HEK293T (cell line): Measurements from ENCODE around the gene CRYBA2.

Source experiments
- CTCF ChIA-PET: fragments of 350-600 bp; formaldehyde crosslinking; extraction: SDS; loops from one replicate; lab custom pipeline; 2021; ENCODE audit warnings: antibody characterized with exemption, inconsistent platforms; lab: Yijun Ruan, JAX
- POLR2A ChIA-PET: fragments of 350-600 bp; formaldehyde crosslinking; extraction: SDS; loops from one replicate; lab custom pipeline; 2020; ENCODE audit warnings: antibody characterized with exemption, inconsistent platforms; lab: Yijun Ruan, JAX
- DNase-seq: peaks from one replicate; pipeline ENCODE4 v3.0.0; 2012; ENCODE audit warnings: mixed read lengths; ENCODE audit errors: extremely low spot score
- ARNT ChIP-seq: fragments of 450-650 bp; IDR thresholded peaks from 2 replicates; pipeline ENCODE4 v1.6.1; 2017; ENCODE audit warnings: mild to moderate bottlenecking
- BHLHE40 ChIP-seq: fragments of 450-650 bp; IDR thresholded peaks from 2 replicates; pipeline ENCODE4 v1.6.1; 2016; ENCODE audit warnings: mild to moderate bottlenecking, moderate library complexity, borderline replicate concordance
- CTBP1 ChIP-seq: fragments of 450-650 bp; IDR thresholded peaks from 2 replicates; pipeline ENCODE4 v1.6.1; 2016; ENCODE audit warnings: borderline replicate concordance
- ELF4 ChIP-seq: fragments of 450-650 bp; IDR thresholded peaks from 2 replicates; pipeline ENCODE4 v1.6.1; 2017; ENCODE audit warnings: antibody characterized with exemption
- FOXA1 ChIP-seq: fragments of 450-650 bp; IDR thresholded peaks from 2 replicates; pipeline ENCODE4 v1.6.1; 2016; ENCODE audit warnings: mild to moderate bottlenecking
- FOXK2 ChIP-seq: fragments of 450-650 bp; IDR thresholded peaks from 2 replicates; pipeline ENCODE4 v1.6.1; 2016; ENCODE audit warnings: mild to moderate bottlenecking
- FOXM1 ChIP-seq: fragments of 450-650 bp; IDR thresholded peaks from 2 replicates; pipeline ENCODE4 v1.6.1; 2017; ENCODE audit warnings: mild to moderate bottlenecking, borderline replicate concordance
- HDGF ChIP-seq: fragments of 450-650 bp; IDR thresholded peaks from 2 replicates; pipeline ENCODE4 v1.6.1; 2017; ENCODE audit warnings: antibody characterized with exemption, borderline replicate concordance
- L3MBTL2 ChIP-seq: fragments of 450-650 bp; conservative IDR thresholded peaks from 2 replicates; pipeline ENCODE4 v1.6.1; 2016; ENCODE audit warnings: mild to moderate bottlenecking
- LEF1 ChIP-seq: fragments of 450-650 bp; IDR thresholded peaks from 2 replicates; pipeline ENCODE4 v1.6.1; 2017; ENCODE audit warnings: mild to moderate bottlenecking, borderline replicate concordance
- NFRKB ChIP-seq: fragments of 450-650 bp; IDR thresholded peaks from 2 replicates; pipeline ENCODE4 v1.6.1; 2016; ENCODE audit warnings: mild to moderate bottlenecking, moderate library complexity
- PKNOX1 ChIP-seq: fragments of 450-650 bp; IDR thresholded peaks from 2 replicates; pipeline ENCODE4 v1.6.1; 2016
- SP1 ChIP-seq: fragments of 450-650 bp; IDR thresholded peaks from 2 replicates; pipeline ENCODE4 v1.6.1; 2017
- SUZ12 ChIP-seq: fragments of 450-650 bp; IDR thresholded peaks from 2 replicates; pipeline ENCODE4 v1.6.1; 2016; ENCODE audit warnings: mild to moderate bottlenecking
- TARDBP ChIP-seq: fragments of 450-650 bp; IDR thresholded peaks from 2 replicates; pipeline ENCODE4 v1.6.1; 2016
- ZNF384 ChIP-seq: fragments of 450-650 bp; IDR thresholded peaks from 2 replicates; pipeline ENCODE4 v1.6.1; 2016

The CRYBA2 gene

GRCh38 chr2:218990052-218990451 is 3.2 kb downstream of the CRYBA2 start:
- DNase-seq = no peak
- TF ChIP-seq LEF1 (no peak), ZNF384 (no peak), TARDBP (no peak), FOXA1 (no peak), ARNT (no peak), SUZ12 (no peak), FOXM1 (no peak), PKNOX1 (no peak), NFRKB (no peak), ELF4 (no peak), FOXK2 (no peak), L3MBTL2 (no peak), SP1 (no peak), HDGF (no peak), CTBP1 (no peak), BHLHE40 (no peak)
- ChIA-PET CTCF (interaction anchor here (2.7 kb wide), 1 partner anchor 10 kb away, joined by 16 read pairs; no protein-coding TSS in a partner anchor), POLR2A (no interaction called here)

- ChIA-PET CTCF (interaction anchor here (1.2 to 2.7 kb wide), 3 partner anchors 9 to 41 kb away, joined by 3 to 16 read pairs (median 4); no protein-coding TSS in a partner anchor), POLR2A (interaction anchor here (0.7 kb wide), 1 partner anchor 9 kb away, joined by 3 read pairs; no protein-coding TSS in a partner anchor)
- no peak for TF ChIP-seq FOXK2
- no peak for TF ChIP-seq FOXA1
- TF ChIP-seq ELF4 = no peak
- TF ChIP-seq L3MBTL2 = no peak
- TF ChIP-seq ZNF384 = no peak
- no peak for TF ChIP-seq TARDBP
- no peak for TF ChIP-seq BHLHE40
- no peak for TF ChIP-seq LEF1
- TF ChIP-seq HDGF = no peak
- TF ChIP-seq NFRKB = no peak
- no peak for TF ChIP-seq SUZ12
- TF ChIP-seq PKNOX1 = no peak
- DNase-seq = no peak
Measured at GRCh38 chr2:218988650-218989049, 4.6 kb downstream of the CRYBA2 start.

GRCh38 chr2:218988164-218988563 is 5.1 kb downstream of the CRYBA2 start:
- no peak for TF ChIP-seq BHLHE40
- TF ChIP-seq FOXA1 = no peak
- no peak for TF ChIP-seq FOXK2
- TF ChIP-seq ARNT = no peak
- TF ChIP-seq LEF1 = no peak
- no peak for TF ChIP-seq ELF4
- TF ChIP-seq CTBP1 = no peak
- POLR2A ChIA-PET = interaction anchor here (1.1 kb wide), 1 partner anchor 14 kb away, joined by 4 read pairs; no protein-coding TSS in a partner anchor
- no peak for DNase-seq
- CTCF ChIA-PET = interaction anchor here (0.5 to 2.7 kb wide), 5 partner anchors 8 to 86 kb away, joined by 3 to 16 read pairs (median 4); no protein-coding TSS in a partner anchor

- DNase-seq = no peak
- ChIA-PET POLR2A (no interaction called here), CTCF (interaction anchor here (1.0 kb wide), 1 partner anchor 327 kb away, joined by 4 read pairs; the partner anchor contains the start of genes BCS1L and ZNF142)
- TF ChIP-seq ARNT (no peak), ZNF384 (no peak), FOXK2 (no peak), FOXM1 (no peak), BHLHE40 (no peak), SP1 (no peak), FOXA1 (no peak), ELF4 (no peak), HDGF (no peak), NFRKB (no peak), PKNOX1 (no peak), LEF1 (no peak), CTBP1 (no peak), L3MBTL2 (no peak), TARDBP (no peak)
Measured at GRCh38 chr2:218986148-218986761, 7.0 kb downstream of the CRYBA2 start.

GRCh38 chr2:218985325-218986091 is 7.7 kb downstream of the CRYBA2 start:
- DNase-seq = no peak
- POLR2A ChIA-PET = no interaction called here
- TF ChIP-seq PKNOX1 (no peak), ZNF384 (no peak), ARNT (no peak), BHLHE40 (no peak), NFRKB (no peak), LEF1 (no peak), CTBP1 (no peak), L3MBTL2 (no peak), ELF4 (no peak), FOXA1 (no peak), FOXK2 (no peak), SP1 (no peak), TARDBP (no peak), HDGF (no peak), SUZ12 (no peak), FOXM1 (no peak)
- CTCF ChIA-PET = no interaction called here
